ENCODE data around the gene PMF1.
A peak's percentile ranks its signal among the peaks of the same experiment; 100 is the strongest.
"Not testable (repeated sequence)": the region's sequence is repeated elsewhere in the genome, so short reads cannot be mapped to it uniquely, and the experiment has no call there.

Gene PMF1

DNA sequence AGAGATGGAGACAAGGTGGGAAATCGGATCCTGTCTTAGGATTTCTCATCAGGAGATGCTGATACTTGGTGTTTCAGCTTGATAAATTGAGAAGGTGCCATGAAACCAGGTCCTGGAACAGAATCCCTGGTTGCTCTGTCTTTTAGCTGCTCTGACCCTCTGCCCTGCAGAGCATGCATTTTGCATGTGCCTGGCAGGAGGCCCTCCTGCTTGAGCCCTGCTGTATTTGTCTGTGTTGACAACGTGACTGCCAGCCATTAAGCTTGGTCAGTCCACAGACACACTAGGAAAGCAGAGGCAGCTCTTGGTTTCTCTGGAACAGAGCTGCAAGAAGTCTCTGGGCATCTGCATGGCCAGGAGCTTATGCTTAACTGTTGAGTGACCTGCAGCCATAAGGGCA is 16.4 kb upstream of the PMF1 start:
- DNase-seq (ENCODE audit: low spot score): no peak

- DNase-seq (ENCODE audit: low spot score): no peak
These were observed 13.9 kb upstream of the PMF1 start for GRCh38 chr1:156198831-156199349.

DNA sequence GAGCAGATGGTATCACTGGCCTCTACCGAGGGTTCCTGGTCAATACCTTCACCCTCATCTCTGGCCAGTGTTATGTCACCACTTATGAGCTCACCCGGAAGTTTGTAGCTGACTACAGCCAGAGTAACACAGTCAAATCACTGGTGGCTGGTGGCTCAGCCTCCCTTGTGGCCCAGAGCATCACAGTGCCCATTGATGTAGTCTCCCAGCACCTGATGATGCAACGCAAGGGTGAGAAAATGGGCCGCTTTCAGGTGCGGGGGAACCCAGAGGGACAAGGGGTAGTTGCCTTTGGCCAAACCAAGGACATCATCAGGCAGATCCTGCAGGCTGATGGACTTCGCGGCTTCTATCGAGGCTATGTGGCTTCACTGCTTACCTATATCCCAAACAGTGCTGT is 12.8 kb upstream of the PMF1 start:
- DNase-seq (ENCODE audit: low spot score): no peak

DNA sequence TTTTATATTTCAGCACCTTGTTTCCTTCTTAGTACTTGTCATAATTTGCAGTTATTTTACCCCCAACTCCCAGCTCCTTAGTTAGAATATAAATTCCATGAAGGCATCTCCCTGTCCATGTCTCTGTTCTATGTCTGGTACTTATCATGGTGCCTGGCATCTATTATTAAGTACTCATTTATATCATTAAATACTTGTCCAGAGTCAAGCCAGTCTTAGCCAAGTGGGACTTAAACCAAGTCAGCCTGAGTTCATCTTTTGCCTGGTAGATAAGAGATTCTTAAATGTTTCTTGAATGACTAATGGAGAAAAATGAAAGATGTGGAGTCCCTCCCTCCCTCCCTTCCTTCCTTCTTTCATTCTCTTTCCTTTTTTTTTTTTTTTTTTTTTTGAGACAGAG is 9.5 kb upstream of the PMF1 start:
- no peak for DNase-seq (ENCODE audit: low spot score)

GRCh38 chr1:156204686-156205085 is 8.1 kb upstream of the PMF1 start:
- DNase-seq (ENCODE audit: low spot score): no peak

- no peak for DNase-seq (ENCODE audit: low spot score)
These were observed 1.6 kb upstream of the PMF1 start for GRCh38 chr1:156211243-156211642.

GRCh38 chr1:156212130-156212529 is 677 bp upstream of the PMF1 start:
- no peak for DNase-seq (ENCODE audit: low spot score)

DNA sequence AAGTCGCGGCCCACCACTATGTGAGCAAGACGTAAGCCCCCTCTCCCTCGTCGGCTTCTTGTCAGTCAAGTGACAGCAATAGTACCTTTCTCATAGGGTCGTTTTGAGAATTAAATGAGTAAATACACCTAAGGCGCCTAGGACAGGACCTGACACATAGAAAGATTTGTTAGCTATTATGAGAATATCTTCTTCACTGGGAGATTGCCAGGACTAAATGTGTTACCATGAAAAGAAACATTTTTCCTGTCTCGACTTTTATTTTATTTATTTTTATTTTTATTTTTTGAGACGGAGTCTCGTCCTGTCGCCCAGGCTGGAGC is 798 bp downstream of the PMF1 start:
- no peak for DNase-seq (ENCODE audit: low spot score)

DNA sequence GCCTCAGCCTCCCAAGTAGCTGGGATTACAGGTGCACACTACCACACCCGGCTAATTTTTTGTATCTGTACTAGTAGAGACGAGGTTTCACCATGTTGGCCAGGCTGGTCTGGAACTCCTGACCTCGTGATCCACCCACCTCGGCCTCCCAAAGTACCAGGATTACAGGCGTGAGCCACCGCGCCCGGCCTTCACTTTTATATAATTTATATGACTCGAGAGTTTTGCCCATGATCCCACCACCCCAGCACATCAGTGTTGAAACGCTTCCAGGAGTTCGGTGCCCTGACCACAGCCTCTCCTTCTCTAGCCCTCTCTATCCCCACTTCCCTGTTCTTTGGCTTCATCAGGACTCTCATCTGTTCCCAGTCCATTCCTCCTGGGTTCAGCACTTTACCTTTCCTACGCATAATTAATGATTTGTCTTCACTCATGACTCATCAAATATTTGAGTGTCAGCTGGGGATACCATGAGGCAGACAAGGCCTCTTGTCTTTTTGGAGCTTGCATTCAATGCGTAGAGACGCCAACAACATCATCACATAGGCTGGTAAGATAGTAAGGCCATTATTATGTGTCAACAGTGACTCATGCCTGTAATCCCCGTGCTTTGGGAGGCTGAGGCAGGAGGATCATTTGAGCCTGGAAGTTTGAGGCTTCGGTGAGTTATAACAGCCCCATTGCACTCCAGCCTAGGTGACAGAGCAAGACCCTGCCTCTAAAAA is 1.4 kb downstream of the PMF1 start:
- DNase-seq (ENCODE audit: low spot score): peak; percentile 98

- not testable (repeated sequence) for DNase-seq (ENCODE audit: low spot score)
These were observed 3.7 kb downstream of the PMF1 start for GRCh38 chr1:156216361-156217086.

GRCh38 chr1:156217871-156218270 is 5.1 kb downstream of the PMF1 start:
- no peak for DNase-seq (ENCODE audit: low spot score)

DNA sequence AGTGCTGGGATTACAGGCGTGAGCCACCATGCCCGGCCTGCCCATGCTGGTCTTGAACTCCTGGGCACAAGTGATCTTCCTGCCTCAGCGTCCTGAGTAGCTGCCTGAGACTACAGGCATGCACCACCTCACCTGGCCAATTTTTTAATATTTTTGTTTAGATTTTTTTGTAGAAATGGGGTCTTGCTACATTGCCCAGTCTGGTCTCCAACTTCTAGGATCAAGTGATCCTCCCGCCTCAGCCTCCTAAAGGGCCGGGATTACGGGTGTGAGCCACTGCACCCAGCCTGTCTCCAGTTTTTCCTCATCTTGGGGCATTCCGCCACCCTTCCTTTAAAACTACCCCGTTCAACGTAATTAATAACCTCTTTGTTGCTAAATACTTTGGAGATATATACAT is 7.4 kb downstream of the PMF1 start:
- no peak for DNase-seq (ENCODE audit: low spot score)

DNA sequence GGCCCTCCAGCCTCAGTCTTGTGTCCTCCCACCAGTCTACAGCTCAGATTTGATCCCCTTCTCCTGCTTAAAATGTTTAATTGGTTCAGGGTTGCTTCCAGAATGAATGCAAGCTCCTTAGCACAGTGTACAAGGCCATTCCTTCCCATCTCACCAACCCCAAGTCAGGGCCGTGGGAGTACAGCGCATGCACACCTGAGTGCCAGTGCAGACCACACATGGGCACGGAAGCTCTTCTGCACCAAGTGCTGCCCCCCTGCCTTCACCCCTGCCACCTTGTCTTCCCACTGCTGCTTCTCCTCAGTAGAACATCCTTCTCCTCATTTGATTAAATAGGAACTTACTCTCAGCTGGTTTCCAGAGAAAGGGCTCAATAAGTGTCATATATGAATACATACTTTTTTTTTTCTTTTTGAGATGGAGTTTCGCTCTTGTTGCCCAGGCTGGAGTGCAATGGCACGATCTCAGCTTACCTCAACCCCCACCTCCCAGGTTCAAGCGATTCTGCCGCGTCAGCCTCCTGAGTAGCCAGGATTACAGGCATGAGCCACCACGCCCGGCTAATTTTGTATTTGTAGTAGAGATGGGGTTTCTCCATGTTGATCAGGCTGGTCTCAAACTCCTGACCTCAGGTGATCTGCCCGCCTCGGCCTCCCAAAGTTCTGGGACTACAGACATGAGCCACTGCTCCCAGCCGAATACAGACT is 9.3 kb downstream of the PMF1 start:
- no peak for DNase-seq (ENCODE audit: low spot score)

DNA sequence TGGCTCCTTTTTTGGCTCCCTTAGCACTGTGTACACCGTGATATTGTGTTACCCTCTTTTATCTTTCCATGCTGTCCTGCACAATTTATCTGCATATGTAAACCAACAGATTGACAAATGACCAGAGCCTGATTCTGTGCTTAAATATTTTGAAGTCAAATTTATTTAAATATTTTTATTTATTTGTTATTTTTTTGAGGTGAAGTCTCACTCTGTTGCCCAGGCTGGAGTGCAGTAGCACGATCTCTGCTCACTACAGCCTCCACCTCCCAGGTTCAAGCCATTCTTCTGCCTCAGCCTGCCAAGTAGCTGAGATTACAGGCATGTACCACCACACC is 12.8 kb downstream of the PMF1 start:
- DNase-seq (ENCODE audit: low spot score): no peak

DNA sequence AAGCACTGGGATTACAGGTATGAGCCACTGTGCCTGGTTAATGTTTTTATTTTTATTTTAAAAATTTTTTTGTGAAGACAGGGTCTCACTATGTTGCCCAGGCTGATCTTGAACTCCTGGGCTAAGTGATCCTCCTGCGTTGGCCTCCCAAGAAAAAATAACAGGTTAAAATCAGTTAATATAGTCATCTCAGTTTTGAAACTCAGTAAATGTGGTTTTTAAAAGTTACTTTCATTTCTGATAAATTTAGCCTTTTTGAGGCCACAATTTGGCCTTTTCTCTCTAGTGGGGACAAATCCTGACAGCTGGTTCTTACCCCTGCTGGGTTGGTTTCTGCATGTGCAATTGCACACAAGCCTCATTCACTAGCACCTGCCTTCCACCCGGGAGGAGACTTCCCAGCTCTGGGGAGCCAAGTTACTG is 13.3 kb downstream of the PMF1 start:
- no peak for DNase-seq (ENCODE audit: low spot score)

DNA sequence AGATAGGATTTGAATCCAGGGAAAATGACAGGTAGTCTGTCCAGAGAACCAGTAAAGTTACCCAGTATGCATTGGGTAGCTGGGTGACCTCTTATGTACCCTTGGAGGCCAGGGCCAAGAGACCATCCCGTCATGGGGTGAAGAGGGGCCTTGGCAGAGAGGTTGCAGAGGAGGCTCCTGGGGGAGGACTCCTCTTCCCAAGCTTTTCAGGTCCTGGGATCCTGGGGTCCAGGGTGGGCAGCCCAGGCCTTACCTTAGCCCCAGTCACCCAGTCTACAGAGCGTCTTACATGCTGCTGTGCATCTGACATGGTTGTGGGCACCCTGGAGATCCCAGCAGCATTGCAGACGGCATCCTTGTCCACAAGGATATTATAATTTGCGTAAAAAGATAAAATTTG is 14.0 kb downstream of the PMF1 start:
- DNase-seq (ENCODE audit: low spot score): no peak

GRCh38 chr1:156228501-156228900 is 15.7 kb downstream of the PMF1 start:
- no peak for DNase-seq (ENCODE audit: low spot score)

DNA sequence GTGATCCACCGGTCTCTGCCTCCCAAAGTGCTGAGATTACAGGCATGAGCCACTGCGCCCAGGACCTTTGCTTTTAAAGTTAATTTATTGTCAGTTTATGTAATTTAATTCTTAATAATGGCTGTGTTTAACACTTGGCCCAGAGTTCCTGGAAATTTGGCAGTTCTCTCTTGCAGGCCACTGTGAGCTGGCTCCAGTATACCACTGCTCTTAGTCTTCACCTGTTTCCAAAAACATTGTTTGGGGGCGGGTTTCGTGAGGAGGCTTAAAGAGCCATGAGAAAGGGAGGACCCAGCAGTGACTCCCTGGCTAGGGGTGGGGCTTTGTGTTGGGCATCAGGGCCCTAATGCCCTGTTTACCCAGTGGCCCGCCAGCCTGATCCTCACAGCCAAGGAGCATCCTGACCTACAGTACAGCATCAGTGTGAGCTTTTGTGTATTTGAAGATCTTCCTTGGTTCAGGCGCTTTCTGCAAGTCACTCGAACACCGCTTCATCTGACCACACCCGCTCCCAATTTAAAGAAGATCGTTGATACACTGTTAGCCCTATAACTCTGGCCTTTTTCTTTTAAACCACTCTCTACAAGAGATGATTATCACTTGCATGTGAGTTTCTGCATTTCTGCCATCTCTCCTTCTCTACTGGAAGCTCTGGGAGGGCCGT is 17.1 kb downstream of the PMF1 start:
- DNase-seq (ENCODE audit: low spot score): no peak

DNA sequence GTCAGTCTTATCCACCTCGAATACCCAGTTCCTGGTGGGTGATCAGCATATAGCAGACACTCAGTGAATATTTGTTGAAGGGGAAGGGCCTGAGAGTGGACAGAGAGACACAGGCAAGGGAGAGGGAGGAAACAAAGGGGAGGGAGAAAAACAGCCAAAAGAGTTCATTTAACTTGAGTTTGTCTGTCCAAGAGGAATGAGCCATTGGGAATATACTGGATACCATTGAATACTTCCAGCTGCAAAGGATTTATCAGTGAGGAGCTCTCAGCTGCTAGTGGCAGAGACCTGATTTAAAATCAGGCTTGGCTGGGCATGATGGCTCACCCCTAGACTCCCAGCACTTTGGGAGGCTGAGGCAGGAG is 17.6 kb downstream of the PMF1 start:
- DNase-seq (ENCODE audit: low spot score): no peak

- no peak for DNase-seq (ENCODE audit: low spot score)
These were observed 19.5 kb downstream of the PMF1 start for GRCh38 chr1:156232201-156232894.

- no peak for DNase-seq (ENCODE audit: low spot score)
These were observed 20.8 kb downstream of the PMF1 start for GRCh38 chr1:156233426-156234127.

GRCh38 chr1:156236164-156236563 is 23.4 kb downstream of the PMF1 start:
- no peak for DNase-seq (ENCODE audit: low spot score)

All from COLO829 (cell line).